Heart right ventricle (tissue), 16 donors: ENCODE data around the gene ILK. TPM values are rescaled to one million over a fixed set of nuclear protein-coding genes. Genes with fewer than 3 reads are reported as not detected.

ENCODE experiments used
- ATAC-seq, 8 donors: fragments of 200-7000 bp; cut with Tn5 transposase; one replicate each; pipeline ENCODE4 v1.9.1; 2020; ENCODE audit warnings: mild to moderate bottlenecking in 8 of 8, moderate library complexity in 8 of 8, moderate number of reproducible peaks in 1 of 8
- DNase-seq, 2 donors: peaks; one replicate each; pipeline ENCODE4 v3.0.0-alpha.2; 2020
- H3K27ac ChIP-seq, 10 donors: fragments of 200-600 bp; sonication (generic) in 2 of 10; one replicate each; pipeline versions ENCODE4 v1.5.0 to v1.8.0; 2020 to 2022; ENCODE audit warnings: mild to moderate bottlenecking in 3 of 10
- H3K27me3 ChIP-seq, 7 donors: fragments of 200-600 bp; one replicate each; pipeline ENCODE4 v1.8.0; 2021 to 2022; ENCODE audit warnings: mild to moderate bottlenecking in 2 of 7
- H3K36me3 ChIP-seq, 9 donors: fragments of 200-600 bp; sonication (generic) in 1 of 9; one replicate each; pipeline versions ENCODE4 v1.5.0 to v1.8.0; 2020 to 2022; ENCODE audit warnings: mild to moderate bottlenecking in 2 of 9
- H3K4me1 ChIP-seq, 9 donors: fragments of 200-600 bp; sonication (generic) in 1 of 9; one replicate each; pipeline versions ENCODE4 v1.5.0 to v1.8.0; 2020 to 2022; ENCODE audit warnings: mild to moderate bottlenecking in 4 of 9
- H3K4me3 ChIP-seq, 10 donors: fragments of 200-600 bp; sonication (generic) in 2 of 10; one replicate each; pipeline versions ENCODE4 v1.5.0 to v1.8.0; 2020 to 2022; ENCODE audit warnings: mild to moderate bottlenecking in 7 of 10, moderate library complexity in 2 of 10
- H3K9me3 ChIP-seq, 11 donors: fragments of 200-600 bp in 10 of 11; sonication (generic) in 2 of 11; one replicate each; pipeline versions ENCODE4 v1.5.0 to v1.8.0; 2013 to 2022; ENCODE audit warnings: mild to moderate bottlenecking in 2 of 11, control low read depth in 1 of 11, moderate library complexity in 1 of 11
- WGBS, 2 donors: extraction: QIAGEN DNeasy Blood & Tissue Kit; methylation state at CpG; one replicate each; pipeline ENCODE4 v1.1.7; 2013; ENCODE audit warnings: inconsistent platforms in 1 of 2; 5-methylcytosine and 5-hydroxymethylcytosine counted together
- intact Hi-C, 10 donors: fragments of 100-400 bp; cut with DNase I; formaldehyde crosslinking; loops; one replicate each; pipeline versions ENCODE4 v1.11.1 to v1.14.2; 2022
- polyA plus RNA-seq, 2 donors: library from polyadenylated mRNA; stranded (reverse); fragments of 200-250 nt; gene quantifications; one replicate each; pipeline ENCODE4 v1.2.3, GENCODE V29; 2013
- total RNA-seq, 10 donors: library from RNA; stranded (reverse); fragmentation: NEBNext Ultra II Directional in 3 of 10; extraction: Animal tissue kit (Norgen Biotek cat#: 25700) in 3 of 10; gene quantifications; one replicate each; pipeline versions ENCODE4 v1.2.1 to v1.2.4, GENCODE V29; 2021 to 2023
- TF ChIP-seq, protein P1 (sequence below), 9 donors: fragments of 200-600 bp; sonication (generic) in 2 of 9; IDR thresholded peaks; one replicate each; pipeline versions ENCODE4 v1.5.0 to v1.8.0; 2021 to 2022; ENCODE audit warnings: antibody characterized with exemption in 9 of 9, mild to moderate bottlenecking in 5 of 9, moderate library complexity in 1 of 9
- donor health status: Arrhythmogenic right ventricular cardiomyopathy.
- donor health status: ischemic (EF 13 %, LVEDD 7.1; RV severe dilation, severe dysfunction).
- donor health status: healthy with polysubstance abuse.
- donor health status: DM: no; HTN: yes; CAD: no.
- donor health status: DM: no; HTN: no; CAD: no.
- donor health status: ischemic (EF 25% LVEDD 6.9; RV normal size, moderate dysfunction).
- donor health status: ischemic (EF 25% LVEDD 5.7; RV mildly dilated, moderate dysfunction).
- donor health status: healthy.
- donor health status: DM: yes; HTN: yes; CAD: no.
- donor health status: Ischemic cardiomyopathy.
- donor health status: ischemic (EF 35%, LVEDD 5.7; RV mildly dilated, moderate dysfunction).
- donor health status: nonischemic (EF 11% LVEDD 7.7; RV severe dilation, severe dysfunction).
- donor health status: DM: yes; HTN: yes; CAD: no.
- donor health status: PGD.
- donor health status: ischemic (EF 29% LVEDD 5.4; RV normal size, mild dysfunction).
- donor health status: nonischemic (EF 23%, LVEDD 6.1; RV moderate dilation, normal function).

ILK gene
- total and polyA plus RNA-seq, 12 donors = 150 to 247 (median 214) TPM

DNA sequence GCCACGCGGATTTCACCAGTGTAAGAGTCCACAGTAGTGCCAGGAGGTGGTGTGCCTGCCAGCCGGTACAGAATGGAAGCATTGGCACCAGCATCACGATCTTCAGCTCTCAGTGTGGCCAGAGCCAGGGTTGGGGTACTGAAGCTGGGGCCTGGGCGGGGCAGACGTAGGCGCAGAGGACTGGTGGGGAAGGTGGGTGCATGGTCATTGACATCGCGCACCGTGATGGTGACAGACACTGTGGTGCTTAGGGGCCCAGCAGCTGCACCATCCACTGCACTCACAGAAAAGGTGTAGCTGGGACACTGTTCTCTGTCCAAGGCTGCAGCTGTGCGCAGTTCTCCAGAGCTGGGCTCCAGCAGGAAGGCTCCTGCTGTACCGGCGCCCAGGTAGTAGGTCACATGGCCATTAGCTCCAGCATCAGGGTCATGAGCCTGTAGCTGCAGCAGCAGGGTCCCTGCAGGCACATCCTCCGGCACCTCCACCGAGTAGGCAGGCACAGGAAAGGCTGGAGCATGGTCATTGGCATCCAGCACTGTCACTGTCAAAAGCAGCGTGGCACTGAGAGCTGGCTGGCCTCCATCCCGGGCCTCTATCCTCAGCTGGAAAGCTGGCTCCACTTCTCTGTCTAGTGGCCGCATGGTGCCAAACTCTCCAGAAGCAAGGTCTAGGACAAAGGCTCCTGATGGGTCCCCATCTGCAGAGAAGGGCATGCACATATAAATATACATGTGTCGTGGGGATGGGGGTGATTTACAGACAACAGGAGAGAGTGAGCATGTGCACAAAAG lies 23.6 kb downstream of the ILK start:
- Histone ChIP-seq H3K27ac (no peak overlapping the region), H3K27me3 (no peaks in the 10 kb centered on the region), H3K36me3 (peaks cover 0 to 99% (median 19%) of the 10 kb centered on the region in 9 donors), H3K4me1 (peaks cover 0 to 11% (median 0%) of the 10 kb centered on the region in 9 donors), H3K9me3 (no peaks in the 10 kb centered on the region), H3K4me3 (no peak overlapping the region)
- TF ChIP-seq, protein P1, sequence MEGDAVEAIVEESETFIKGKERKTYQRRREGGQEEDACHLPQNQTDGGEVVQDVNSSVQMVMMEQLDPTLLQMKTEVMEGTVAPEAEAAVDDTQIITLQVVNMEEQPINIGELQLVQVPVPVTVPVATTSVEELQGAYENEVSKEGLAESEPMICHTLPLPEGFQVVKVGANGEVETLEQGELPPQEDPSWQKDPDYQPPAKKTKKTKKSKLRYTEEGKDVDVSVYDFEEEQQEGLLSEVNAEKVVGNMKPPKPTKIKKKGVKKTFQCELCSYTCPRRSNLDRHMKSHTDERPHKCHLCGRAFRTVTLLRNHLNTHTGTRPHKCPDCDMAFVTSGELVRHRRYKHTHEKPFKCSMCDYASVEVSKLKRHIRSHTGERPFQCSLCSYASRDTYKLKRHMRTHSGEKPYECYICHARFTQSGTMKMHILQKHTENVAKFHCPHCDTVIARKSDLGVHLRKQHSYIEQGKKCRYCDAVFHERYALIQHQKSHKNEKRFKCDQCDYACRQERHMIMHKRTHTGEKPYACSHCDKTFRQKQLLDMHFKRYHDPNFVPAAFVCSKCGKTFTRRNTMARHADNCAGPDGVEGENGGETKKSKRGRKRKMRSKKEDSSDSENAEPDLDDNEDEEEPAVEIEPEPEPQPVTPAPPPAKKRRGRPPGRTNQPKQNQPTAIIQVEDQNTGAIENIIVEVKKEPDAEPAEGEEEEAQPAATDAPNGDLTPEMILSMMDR (IDR thresholded peaks at IDR 0.05) = no peak
- DNase-seq (peak; percentile 41 to 67), ATAC-seq (peak; percentile 36 to 79 (median 63))
- 77 to 82% methylated on average over 19 of the region's 19 CpGs for WGBS, 2 donors
- intact Hi-C loops = no loop called here

DNA sequence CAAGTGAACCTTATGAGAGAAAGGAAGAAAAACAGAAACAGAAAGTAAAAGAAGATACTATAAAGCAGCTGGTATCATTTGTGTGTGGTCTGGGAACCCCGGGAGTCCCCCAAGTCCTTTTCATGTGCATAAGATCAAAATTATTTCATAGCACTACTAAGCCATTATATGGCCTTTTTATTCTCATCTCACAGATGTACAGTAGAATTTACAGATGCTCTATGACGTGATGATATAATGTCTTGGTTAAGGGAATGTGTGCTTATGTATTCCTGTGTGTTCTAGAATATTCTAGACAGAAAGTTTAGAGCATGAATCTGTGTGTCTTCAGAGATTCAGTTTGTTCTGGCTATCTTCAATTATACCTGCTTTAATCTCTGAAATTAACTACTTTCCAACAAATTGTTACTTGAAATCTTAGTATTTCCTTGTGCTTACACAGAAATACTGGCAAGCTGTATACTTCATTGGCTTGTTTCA lies 24.2 kb downstream of the ILK start:
- Histone ChIP-seq H3K9me3 (no peaks in the 10 kb centered on the region), H3K27ac (no peak overlapping the region), H3K4me3 (no peak overlapping the region), H3K4me1 (peaks cover 0 to 11% (median 0%) of the 10 kb centered on the region in 9 donors), H3K36me3 (peaks cover 0 to 99% (median 19%) of the 10 kb centered on the region in 9 donors), H3K27me3 (no peaks in the 10 kb centered on the region)
- ATAC-seq (no peak), DNase-seq (no peak)
- TF ChIP-seq, protein P1 (IDR thresholded peaks at IDR 0.05) = no peak
- 83 to 88% methylated on average over 2 of the region's 2 CpGs for WGBS, 2 donors
- intact Hi-C loops = no loop called here

DNA sequence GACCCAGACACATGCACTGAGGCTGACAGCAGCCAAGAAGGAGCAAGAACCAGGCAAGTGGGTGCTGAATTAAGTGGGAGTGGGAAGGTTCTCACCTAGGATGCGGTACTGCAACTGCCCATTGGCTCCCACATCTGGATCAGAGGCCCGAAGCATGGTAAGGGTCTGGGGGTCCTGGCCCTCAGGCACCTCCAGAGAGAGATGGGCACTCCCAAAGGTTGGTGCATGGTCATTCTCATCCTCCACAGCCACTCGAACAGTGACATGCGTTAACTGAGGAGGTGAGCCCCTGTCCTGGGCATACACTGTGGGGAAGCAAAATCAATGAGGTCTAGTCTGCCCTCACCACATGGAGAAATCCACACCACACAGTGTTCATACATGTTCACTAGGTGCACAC lies 25.0 kb downstream of the ILK start:
- H3K4me3 ChIP-seq = no peak overlapping the region
- ATAC-seq (no peak), DNase-seq (no peak)
- peaks cover 0 to 11% (median 6%) of the 10 kb centered on the region in 9 donors for H3K4me1 ChIP-seq
- TF ChIP-seq, protein P1 (IDR thresholded peaks at IDR 0.05) = no peak
- no peaks in the 10 kb centered on the region for H3K9me3 ChIP-seq
- peaks cover 0 to 99% (median 19%) of the 10 kb centered on the region in 9 donors for H3K36me3 ChIP-seq
- intact Hi-C loops = no loop called here
- H3K27me3 ChIP-seq = no peaks in the 10 kb centered on the region
- WGBS, 2 donors = 97% methylated on average over 4 of the region's 4 CpGs
- no peak overlapping the region for H3K27ac ChIP-seq

DNA sequence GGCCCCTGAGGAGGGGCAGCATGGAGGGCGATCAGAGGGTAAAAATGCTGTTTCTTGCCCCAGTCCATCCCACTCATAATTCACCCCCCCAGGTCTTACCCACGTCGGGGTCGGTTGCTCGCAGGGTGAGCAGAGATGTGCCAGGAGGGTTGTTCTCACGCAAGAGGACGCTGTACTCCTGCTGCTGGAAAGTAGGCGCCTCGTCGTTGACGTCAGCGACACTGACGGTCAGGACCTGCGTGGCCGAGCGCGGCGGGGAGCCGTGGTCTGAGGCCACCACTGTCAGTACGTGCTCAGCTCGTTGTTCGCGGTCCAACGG lies 26.0 kb downstream of the ILK start:
- ATAC-seq (no peak), DNase-seq (no peak)
- peaks cover 0 to 99% (median 19%) of the 10 kb centered on the region in 9 donors for H3K36me3 ChIP-seq
- H3K27me3 ChIP-seq = no peaks in the 10 kb centered on the region
- no peak overlapping the region for H3K27ac ChIP-seq
- 94 to 95% methylated on average over 24 of the region's 24 CpGs for WGBS, 2 donors
- TF ChIP-seq, protein P1 (IDR thresholded peaks at IDR 0.05) = no peak
- no peaks in the 10 kb centered on the region for H3K9me3 ChIP-seq
- peaks cover 0 to 18% (median 14%) of the 10 kb centered on the region in 9 donors for H3K4me1 ChIP-seq
- H3K4me3 ChIP-seq = no peak overlapping the region
- intact Hi-C loops = no loop called here
